Measurements from ENCODE around the gene CMAS.

DNA sequence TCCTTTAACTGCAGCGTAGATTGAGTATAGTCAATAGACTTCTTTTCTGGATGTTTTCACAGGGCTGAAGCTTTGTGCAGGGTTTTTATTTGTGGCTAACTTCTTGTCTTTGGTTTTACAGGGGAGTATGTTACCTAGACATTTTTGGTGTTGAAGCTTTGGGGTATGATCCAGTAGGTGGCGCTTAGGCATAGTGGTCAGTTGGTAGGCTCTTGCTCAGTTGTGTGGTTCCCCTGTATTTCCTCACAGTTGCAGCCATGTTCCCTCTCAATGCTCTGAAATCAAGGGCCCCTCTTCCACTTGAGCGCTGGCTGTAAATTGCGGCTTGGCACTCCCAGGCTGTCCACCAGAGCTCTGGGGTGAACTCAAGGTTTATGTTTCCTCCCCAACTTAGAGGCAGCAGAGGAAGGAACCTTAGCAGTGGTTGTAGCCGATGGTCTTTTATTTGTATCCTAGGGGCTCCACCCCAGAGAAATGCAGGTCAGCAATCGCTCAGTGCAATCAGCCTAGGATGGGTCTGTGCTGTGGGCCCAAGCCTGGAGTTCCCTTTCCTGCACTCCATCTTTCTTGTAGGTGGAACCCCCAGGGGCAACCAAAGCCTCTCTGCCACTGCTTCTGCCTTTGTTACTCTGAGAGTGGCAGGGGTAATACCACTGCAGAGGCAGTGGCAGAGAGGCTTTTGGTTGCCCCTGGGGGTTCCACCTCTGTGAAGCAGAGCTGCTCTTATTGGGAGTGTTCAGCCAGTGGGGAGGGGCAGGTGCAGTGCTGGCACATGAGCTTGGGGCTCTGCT, 55.1 kb downstream of the CMAS start:
- TF ChIP-seq, protein P1, sequence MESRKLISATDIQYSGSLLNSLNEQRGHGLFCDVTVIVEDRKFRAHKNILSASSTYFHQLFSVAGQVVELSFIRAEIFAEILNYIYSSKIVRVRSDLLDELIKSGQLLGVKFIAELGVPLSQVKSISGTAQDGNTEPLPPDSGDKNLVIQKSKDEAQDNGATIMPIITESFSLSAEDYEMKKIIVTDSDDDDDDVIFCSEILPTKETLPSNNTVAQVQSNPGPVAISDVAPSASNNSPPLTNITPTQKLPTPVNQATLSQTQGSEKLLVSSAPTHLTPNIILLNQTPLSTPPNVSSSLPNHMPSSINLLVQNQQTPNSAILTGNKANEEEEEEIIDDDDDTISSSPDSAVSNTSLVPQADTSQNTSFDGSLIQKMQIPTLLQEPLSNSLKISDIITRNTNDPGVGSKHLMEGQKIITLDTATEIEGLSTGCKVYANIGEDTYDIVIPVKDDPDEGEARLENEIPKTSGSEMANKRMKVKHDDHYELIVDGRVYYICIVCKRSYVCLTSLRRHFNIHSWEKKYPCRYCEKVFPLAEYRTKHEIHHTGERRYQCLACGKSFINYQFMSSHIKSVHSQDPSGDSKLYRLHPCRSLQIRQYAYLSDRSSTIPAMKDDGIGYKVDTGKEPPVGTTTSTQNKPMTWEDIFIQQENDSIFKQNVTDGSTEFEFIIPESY (IDR thresholded peaks at IDR 0.05): no peak
- TF ChIP-seq, protein P2, sequence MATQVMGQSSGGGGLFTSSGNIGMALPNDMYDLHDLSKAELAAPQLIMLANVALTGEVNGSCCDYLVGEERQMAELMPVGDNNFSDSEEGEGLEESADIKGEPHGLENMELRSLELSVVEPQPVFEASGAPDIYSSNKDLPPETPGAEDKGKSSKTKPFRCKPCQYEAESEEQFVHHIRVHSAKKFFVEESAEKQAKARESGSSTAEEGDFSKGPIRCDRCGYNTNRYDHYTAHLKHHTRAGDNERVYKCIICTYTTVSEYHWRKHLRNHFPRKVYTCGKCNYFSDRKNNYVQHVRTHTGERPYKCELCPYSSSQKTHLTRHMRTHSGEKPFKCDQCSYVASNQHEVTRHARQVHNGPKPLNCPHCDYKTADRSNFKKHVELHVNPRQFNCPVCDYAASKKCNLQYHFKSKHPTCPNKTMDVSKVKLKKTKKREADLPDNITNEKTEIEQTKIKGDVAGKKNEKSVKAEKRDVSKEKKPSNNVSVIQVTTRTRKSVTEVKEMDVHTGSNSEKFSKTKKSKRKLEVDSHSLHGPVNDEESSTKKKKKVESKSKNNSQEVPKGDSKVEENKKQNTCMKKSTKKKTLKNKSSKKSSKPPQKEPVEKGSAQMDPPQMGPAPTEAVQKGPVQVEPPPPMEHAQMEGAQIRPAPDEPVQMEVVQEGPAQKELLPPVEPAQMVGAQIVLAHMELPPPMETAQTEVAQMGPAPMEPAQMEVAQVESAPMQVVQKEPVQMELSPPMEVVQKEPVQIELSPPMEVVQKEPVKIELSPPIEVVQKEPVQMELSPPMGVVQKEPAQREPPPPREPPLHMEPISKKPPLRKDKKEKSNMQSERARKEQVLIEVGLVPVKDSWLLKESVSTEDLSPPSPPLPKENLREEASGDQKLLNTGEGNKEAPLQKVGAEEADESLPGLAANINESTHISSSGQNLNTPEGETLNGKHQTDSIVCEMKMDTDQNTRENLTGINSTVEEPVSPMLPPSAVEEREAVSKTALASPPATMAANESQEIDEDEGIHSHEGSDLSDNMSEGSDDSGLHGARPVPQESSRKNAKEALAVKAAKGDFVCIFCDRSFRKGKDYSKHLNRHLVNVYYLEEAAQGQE (IDR thresholded peaks at IDR 0.05): no peak
- peak; percentile 60 for TF ChIP-seq CTCF (IDR thresholded peaks at IDR 0.05; ENCODE audit: low read depth, low read length, missing input control)
- no peak for TF ChIP-seq MAX (IDR thresholded peaks at IDR 0.05)
- no peak for TF ChIP-seq HNF4A (conservative IDR thresholded peaks at IDR 0.05)
- no peak for TF ChIP-seq HNF4G (IDR thresholded peaks at IDR 0.05)
- no peak for TF ChIP-seq SP1 (IDR thresholded peaks at IDR 0.05)
- TF ChIP-seq JUND (IDR thresholded peaks at IDR 0.05): no peak

Data from liver (tissue), 3 donors.